NB4 (cell line): ENCODE results near the gene CDC42.

Source experiments
- POLR2A ChIP-seq: IDR thresholded peaks from 2 replicates; pipeline ENCODE4 v1.6.1; 2011; ENCODE audit warnings: mild to moderate bottlenecking; ENCODE audit not compliant: insufficient read length; ENCODE audit errors: extremely low read depth
- TF ChIP-seq, protein P1 (sequence below): IDR thresholded peaks from one replicate; pipeline ENCODE4 v1.5.1; 2012; ENCODE audit warnings: low read depth, low read length
- TF ChIP-seq, protein P2 (sequence below): IDR thresholded peaks from 2 replicates; pipeline ENCODE4 v1.6.1; 2011; ENCODE audit warnings: low read depth, low read length

DNA sequence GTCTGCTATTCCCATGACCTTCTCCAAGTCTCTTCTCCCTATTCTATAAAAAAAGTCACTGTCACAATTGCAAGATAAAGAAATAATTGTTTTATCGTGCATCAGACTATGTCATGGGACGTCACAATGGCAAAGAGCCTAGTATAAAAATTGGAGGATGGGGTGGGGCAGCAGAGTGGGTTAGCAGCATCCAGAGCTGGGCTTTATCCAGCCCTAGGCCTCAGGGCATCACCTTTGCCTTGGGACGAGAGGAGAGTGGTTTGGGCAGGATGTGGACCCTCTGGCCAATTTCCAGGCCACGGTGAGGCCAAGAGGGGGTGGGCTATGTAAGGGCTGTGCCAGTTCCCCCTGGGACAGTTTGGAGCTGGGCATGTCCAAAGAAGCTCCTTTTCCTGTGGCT is 64.7 kb downstream of the CDC42 start:
- TF ChIP-seq POLR2A = no peak
- TF ChIP-seq, protein P1, sequence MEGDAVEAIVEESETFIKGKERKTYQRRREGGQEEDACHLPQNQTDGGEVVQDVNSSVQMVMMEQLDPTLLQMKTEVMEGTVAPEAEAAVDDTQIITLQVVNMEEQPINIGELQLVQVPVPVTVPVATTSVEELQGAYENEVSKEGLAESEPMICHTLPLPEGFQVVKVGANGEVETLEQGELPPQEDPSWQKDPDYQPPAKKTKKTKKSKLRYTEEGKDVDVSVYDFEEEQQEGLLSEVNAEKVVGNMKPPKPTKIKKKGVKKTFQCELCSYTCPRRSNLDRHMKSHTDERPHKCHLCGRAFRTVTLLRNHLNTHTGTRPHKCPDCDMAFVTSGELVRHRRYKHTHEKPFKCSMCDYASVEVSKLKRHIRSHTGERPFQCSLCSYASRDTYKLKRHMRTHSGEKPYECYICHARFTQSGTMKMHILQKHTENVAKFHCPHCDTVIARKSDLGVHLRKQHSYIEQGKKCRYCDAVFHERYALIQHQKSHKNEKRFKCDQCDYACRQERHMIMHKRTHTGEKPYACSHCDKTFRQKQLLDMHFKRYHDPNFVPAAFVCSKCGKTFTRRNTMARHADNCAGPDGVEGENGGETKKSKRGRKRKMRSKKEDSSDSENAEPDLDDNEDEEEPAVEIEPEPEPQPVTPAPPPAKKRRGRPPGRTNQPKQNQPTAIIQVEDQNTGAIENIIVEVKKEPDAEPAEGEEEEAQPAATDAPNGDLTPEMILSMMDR = no peak
- TF ChIP-seq, protein P2, sequence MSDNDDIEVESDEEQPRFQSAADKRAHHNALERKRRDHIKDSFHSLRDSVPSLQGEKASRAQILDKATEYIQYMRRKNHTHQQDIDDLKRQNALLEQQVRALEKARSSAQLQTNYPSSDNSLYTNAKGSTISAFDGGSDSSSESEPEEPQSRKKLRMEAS = no peak
